K562 (cell line): ENCODE results near the gene PDCD6IP. TPM values are rescaled to one million over a fixed set of nuclear protein-coding genes. Genes with fewer than 3 reads are reported as not detected.
A peak's percentile ranks its signal among the peaks of the same experiment; 100 is the strongest.

ENCODE experiments used
- CTBP1 ChIP-seq: fragments of 450-650 bp; IDR thresholded peaks from 2 replicates; pipeline ENCODE4 v1.6.1; 2016; ENCODE audit warnings: borderline replicate concordance
- FOS ChIP-seq: IDR thresholded peaks from 3 replicates; pipeline ENCODE4 v1.6.1; 2011; ENCODE audit not compliant: insufficient read length; ENCODE audit errors: extremely low read depth
- JUNB ChIP-seq: fragments of 450-650 bp; formaldehyde crosslinking; conservative IDR thresholded peaks from 2 replicates; pipeline ENCODE4 v1.4.0; 2020; ENCODE audit warnings: mild to moderate bottlenecking
- KDM1A ChIP-seq, 2 experiments: fragments of 450-650 bp; IDR thresholded peaks; 2 replicates each; pipeline ENCODE4 v1.6.1; 2016; ENCODE audit warnings: mild to moderate bottlenecking in 2 of 2
- MTA3 ChIP-seq: fragments of 450-650 bp; formaldehyde crosslinking; IDR thresholded peaks from 2 replicates; pipeline ENCODE4 v1.6.1; 2017; ENCODE audit warnings: mild to moderate bottlenecking, borderline replicate concordance
- MYBL2 ChIP-seq, 2 experiments: fragments of 450-650 bp in 1 of 2; sonication (generic) in 1 of 2; formaldehyde crosslinking in 1 of 2; IDR thresholded peaks; 2 replicates each; pipeline versions ENCODE4 v1.6.1 to v1.8.1; 2017 to 2022; ENCODE audit warnings: borderline replicate concordance in 1 of 2, inconsistent platforms in 1 of 2, low read depth in 1 of 2, mild to moderate bottlenecking in 1 of 2, missing genetic modification reagents in 1 of 2, moderate library complexity in 1 of 2
- NR2F6 ChIP-seq: fragments of 450-650 bp; formaldehyde crosslinking; IDR thresholded peaks from 2 replicates; pipeline ENCODE4 v1.4.0; 2020; ENCODE audit warnings: mild to moderate bottlenecking
- NUFIP1 ChIP-seq: fragments of 450-650 bp; IDR thresholded peaks from 2 replicates; pipeline ENCODE4 v1.6.1; 2018; ENCODE audit not compliant: partially characterized antibody
- POLR2AphosphoS2 ChIP-seq: IDR thresholded peaks from 2 replicates; pipeline ENCODE4 v1.6.1; 2012; ENCODE audit warnings: low read length, improper control_type of control experiment
- SETDB1 ChIP-seq: IDR thresholded peaks from one replicate; pipeline ENCODE4 v1.6.1; 2012; ENCODE audit warnings: low read length, control low read depth, inconsistent platforms
- ZNF174 ChIP-seq: fragments of 250-450 bp; sonication (Bioruptor Pico); IDR thresholded peaks from 2 replicates; pipeline ENCODE4 v1.4.0; 2020; ENCODE audit warnings: mild to moderate bottlenecking
- ZNF347 ChIP-seq: fragments of 450-650 bp; formaldehyde crosslinking; IDR thresholded peaks from 2 replicates; pipeline ENCODE4 v1.4.0; 2020; ENCODE audit warnings: low read depth, mild to moderate bottlenecking, moderate library complexity
- ZNF354B ChIP-seq: fragments of 250-450 bp; sonication (Bioruptor Pico); IDR thresholded peaks from 2 replicates; pipeline ENCODE4 v1.4.0; 2020
- polyA plus RNA-seq, 8 experiments: library from polyadenylated mRNA; depleted of rRNA in 4 of 8; stranded (reverse) in 5 of 8; unstranded in 3 of 8; fragments of >200 nt; fragmentation: Nextera tagmentation in 2 of 8; fragmentation: Illumina TruSeq in 1 of 8; extraction: Ambion mirVana in 2 of 8; extraction: Trizol in 1 of 8; gene quantifications; 2 replicates each; pipeline versions ENCODE4 v1.2.1 to v1.2.3, GENCODE V29; 2011 to 2014; ENCODE audit warnings: inconsistent platforms in 1 of 8, missing spikeins in 1 of 8
- total RNA-seq, 7 experiments: library from RNA; depleted of rRNA in 6 of 7; stranded (reverse); fragments of >200 nt in 6 of 7; fragmentation: Illumina TruSeq in 2 of 7; extraction: Trizol in 2 of 7; gene quantifications; 2 replicates each; pipeline versions ENCODE4 v1.2.1 to v1.2.3, GENCODE V29; 2011 to 2021; ENCODE audit warnings: low replicate concordance in 1 of 7
- TF ChIP-seq, protein P1 (sequence below): fragments of 450-650 bp; IDR thresholded peaks from 2 replicates; pipeline ENCODE4 v1.6.1; 2017; ENCODE audit warnings: antibody characterized with exemption, mild to moderate bottlenecking
- TF ChIP-seq, protein P2 (sequence below): IDR thresholded peaks from 2 replicates; pipeline ENCODE4 v1.6.1; 2011; ENCODE audit warnings: borderline replicate concordance, low read depth, mild to moderate bottlenecking, moderate library complexity, low read length; ENCODE audit not compliant: insufficient read depth, poor library complexity, severe bottlenecking
- TF ChIP-seq, protein P3 (sequence below): fragments of 200-800 bp; sonication (Bioruptor generic); IDR thresholded peaks from 2 replicates; pipeline ENCODE4 v1.6.1; 2016; ENCODE audit warnings: missing genetic modification characterization, missing compliant biosample characterization

Gene PDCD6IP
- total and polyA plus RNA-seq, 9 of the 15 experiments (the other 6 are each of a cell fraction or from before 2014, with no cell fraction given): 40.2 to 302 (median 122) TPM

DNA sequence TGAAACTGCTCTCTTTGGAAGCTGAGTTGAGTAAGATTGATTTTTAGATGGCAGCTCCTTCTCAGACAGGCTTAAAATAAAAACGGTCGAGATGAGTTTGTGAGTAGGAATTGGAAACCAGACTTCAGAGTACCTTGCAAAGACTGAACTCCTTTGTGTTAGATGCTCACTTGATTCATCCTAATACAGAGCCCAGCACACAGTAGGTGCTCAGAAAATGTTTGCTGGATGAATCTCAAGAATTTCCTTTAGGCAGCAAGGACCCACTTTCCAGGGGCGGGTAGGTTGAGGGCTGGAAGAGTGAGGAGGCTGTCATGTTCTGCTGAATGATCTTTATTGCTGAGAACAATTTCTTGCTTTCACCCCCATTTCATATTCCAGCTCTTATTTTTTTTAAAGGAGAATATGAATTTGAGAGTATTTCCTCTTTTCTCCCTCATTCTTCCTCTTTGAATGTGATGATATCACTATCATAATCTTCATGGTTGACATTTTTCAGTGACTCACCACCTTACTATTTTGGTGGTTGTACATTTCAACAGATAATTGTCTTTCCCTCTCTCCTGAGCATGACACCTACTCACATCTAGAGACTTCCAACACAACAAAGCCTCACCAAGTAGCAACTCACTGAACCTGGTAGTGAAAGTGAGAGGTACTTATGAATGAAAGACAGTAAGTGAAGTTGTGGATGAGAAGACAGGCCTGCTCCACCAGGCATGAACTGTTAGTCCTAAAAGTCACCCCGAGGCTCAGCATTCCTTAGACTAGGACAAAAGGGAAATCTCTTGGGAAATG is 113.3 kb downstream of the PDCD6IP start (continued):
- TF ChIP-seq, protein P1, sequence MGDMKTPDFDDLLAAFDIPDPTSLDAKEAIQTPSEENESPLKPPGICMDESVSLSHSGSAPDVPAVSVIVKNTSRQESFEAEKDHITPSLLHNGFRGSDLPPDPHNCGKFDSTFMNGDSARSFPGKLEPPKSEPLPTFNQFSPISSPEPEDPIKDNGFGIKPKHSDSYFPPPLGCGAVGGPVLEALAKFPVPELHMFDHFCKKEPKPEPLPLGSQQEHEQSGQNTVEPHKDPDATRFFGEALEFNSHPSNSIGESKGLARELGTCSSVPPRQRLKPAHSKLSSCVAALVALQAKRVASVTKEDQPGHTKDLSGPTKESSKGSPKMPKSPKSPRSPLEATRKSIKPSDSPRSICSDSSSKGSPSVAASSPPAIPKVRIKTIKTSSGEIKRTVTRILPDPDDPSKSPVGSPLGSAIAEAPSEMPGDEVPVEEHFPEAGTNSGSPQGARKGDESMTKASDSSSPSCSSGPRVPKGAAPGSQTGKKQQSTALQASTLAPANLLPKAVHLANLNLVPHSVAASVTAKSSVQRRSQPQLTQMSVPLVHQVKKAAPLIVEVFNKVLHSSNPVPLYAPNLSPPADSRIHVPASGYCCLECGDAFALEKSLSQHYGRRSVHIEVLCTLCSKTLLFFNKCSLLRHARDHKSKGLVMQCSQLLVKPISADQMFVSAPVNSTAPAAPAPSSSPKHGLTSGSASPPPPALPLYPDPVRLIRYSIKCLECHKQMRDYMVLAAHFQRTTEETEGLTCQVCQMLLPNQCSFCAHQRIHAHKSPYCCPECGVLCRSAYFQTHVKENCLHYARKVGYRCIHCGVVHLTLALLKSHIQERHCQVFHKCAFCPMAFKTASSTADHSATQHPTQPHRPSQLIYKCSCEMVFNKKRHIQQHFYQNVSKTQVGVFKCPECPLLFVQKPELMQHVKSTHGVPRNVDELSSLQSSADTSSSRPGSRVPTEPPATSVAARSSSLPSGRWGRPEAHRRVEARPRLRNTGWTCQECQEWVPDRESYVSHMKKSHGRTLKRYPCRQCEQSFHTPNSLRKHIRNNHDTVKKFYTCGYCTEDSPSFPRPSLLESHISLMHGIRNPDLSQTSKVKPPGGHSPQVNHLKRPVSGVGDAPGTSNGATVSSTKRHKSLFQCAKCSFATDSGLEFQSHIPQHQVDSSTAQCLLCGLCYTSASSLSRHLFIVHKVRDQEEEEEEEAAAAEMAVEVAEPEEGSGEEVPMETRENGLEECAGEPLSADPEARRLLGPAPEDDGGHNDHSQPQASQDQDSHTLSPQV: peak; percentile 84
- TF ChIP-seq ZNF354B (CRISPR knock-in tag): no peak
- TF ChIP-seq KDM1A (IDR thresholded peaks at IDR 0.05): peak; percentile 47 to 63
- peak; percentile 65 for TF ChIP-seq FOS
- TF ChIP-seq MTA3: no peak; the same call in 1 of the 2 replicates
- no peak for TF ChIP-seq POLR2AphosphoS2
- no peak for TF ChIP-seq NUFIP1
- TF ChIP-seq CTBP1: peak; percentile 93
- TF ChIP-seq NR2F6: no peak
- TF ChIP-seq MYBL2 (IDR thresholded peaks at IDR 0.05; ENCODE audit: low read depth): no peak
- no peak for TF ChIP-seq MYBL2 (CRISPR knock-in tag; IDR thresholded peaks at IDR 0.05; ENCODE audit: borderline replicate concordance)
- TF ChIP-seq, protein P2, sequence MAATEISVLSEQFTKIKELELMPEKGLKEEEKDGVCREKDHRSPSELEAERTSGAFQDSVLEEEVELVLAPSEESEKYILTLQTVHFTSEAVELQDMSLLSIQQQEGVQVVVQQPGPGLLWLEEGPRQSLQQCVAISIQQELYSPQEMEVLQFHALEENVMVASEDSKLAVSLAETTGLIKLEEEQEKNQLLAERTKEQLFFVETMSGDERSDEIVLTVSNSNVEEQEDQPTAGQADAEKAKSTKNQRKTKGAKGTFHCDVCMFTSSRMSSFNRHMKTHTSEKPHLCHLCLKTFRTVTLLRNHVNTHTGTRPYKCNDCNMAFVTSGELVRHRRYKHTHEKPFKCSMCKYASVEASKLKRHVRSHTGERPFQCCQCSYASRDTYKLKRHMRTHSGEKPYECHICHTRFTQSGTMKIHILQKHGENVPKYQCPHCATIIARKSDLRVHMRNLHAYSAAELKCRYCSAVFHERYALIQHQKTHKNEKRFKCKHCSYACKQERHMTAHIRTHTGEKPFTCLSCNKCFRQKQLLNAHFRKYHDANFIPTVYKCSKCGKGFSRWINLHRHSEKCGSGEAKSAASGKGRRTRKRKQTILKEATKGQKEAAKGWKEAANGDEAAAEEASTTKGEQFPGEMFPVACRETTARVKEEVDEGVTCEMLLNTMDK: no peak
- TF ChIP-seq ZNF347 (CRISPR knock-in tag): no peak
- peak; percentile 82 for TF ChIP-seq JUNB (CRISPR knock-in tag)
- TF ChIP-seq, protein P3, sequence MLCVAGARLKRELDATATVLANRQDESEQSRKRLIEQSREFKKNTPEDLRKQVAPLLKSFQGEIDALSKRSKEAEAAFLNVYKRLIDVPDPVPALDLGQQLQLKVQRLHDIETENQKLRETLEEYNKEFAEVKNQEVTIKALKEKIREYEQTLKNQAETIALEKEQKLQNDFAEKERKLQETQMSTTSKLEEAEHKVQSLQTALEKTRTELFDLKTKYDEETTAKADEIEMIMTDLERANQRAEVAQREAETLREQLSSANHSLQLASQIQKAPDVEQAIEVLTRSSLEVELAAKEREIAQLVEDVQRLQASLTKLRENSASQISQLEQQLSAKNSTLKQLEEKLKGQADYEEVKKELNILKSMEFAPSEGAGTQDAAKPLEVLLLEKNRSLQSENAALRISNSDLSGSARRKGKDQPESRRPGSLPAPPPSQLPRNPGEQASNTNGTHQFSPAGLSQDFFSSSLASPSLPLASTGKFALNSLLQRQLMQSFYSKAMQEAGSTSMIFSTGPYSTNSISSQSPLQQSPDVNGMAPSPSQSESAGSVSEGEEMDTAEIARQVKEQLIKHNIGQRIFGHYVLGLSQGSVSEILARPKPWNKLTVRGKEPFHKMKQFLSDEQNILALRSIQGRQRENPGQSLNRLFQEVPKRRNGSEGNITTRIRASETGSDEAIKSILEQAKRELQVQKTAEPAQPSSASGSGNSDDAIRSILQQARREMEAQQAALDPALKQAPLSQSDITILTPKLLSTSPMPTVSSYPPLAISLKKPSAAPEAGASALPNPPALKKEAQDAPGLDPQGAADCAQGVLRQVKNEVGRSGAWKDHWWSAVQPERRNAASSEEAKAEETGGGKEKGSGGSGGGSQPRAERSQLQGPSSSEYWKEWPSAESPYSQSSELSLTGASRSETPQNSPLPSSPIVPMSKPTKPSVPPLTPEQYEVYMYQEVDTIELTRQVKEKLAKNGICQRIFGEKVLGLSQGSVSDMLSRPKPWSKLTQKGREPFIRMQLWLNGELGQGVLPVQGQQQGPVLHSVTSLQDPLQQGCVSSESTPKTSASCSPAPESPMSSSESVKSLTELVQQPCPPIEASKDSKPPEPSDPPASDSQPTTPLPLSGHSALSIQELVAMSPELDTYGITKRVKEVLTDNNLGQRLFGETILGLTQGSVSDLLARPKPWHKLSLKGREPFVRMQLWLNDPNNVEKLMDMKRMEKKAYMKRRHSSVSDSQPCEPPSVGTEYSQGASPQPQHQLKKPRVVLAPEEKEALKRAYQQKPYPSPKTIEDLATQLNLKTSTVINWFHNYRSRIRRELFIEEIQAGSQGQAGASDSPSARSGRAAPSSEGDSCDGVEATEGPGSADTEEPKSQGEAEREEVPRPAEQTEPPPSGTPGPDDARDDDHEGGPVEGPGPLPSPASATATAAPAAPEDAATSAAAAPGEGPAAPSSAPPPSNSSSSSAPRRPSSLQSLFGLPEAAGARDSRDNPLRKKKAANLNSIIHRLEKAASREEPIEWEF (CRISPR knock-in tag): no peak
- TF ChIP-seq ZNF174 (CRISPR knock-in tag): no peak
- no peak for TF ChIP-seq SETDB1
